Osteocyte (in vitro differentiated cells): ENCODE results near the gene MAEA. TPM values are rescaled to one million over a fixed set of nuclear protein-coding genes. Genes with fewer than 3 reads are reported as not detected.

Experiments used
- DNase-seq: peaks from one replicate; pipeline ENCODE4 v3.0.0; 2021; ENCODE audit warnings: mixed read lengths; ENCODE audit not compliant: unreplicated experiment; ENCODE audit errors: extremely low spot score
- H3K27ac Mint-ChIP-seq: one replicate; pipeline ENCODE4 v1.8.0; 2021; ENCODE audit warnings: mild to moderate bottlenecking, mixed read lengths; ENCODE audit not compliant: unreplicated experiment
- H3K27me3 Mint-ChIP-seq: one replicate; pipeline ENCODE4 v1.8.0; 2021; ENCODE audit warnings: mixed read lengths; ENCODE audit not compliant: unreplicated experiment
- H3K36me3 Mint-ChIP-seq: one replicate; pipeline ENCODE4 v1.8.0; 2021; ENCODE audit warnings: mixed read lengths; ENCODE audit not compliant: unreplicated experiment
- H3K4me1 Mint-ChIP-seq: one replicate; pipeline ENCODE4 v1.8.0; 2021; ENCODE audit warnings: mixed read lengths; ENCODE audit not compliant: unreplicated experiment
- H3K4me3 Mint-ChIP-seq: one replicate; pipeline ENCODE4 v1.8.0; 2021; ENCODE audit warnings: mild to moderate bottlenecking, moderate library complexity, mixed read lengths; ENCODE audit not compliant: unreplicated experiment
- H3K9me3 Mint-ChIP-seq: one replicate; pipeline ENCODE4 v1.8.0; 2021; ENCODE audit warnings: mixed read lengths; ENCODE audit not compliant: unreplicated experiment
- total RNA-seq: library from RNA; stranded (reverse); gene quantifications from 2 replicates; pipeline ENCODE4 v1.2.1, GENCODE V29; 2021
- TF ChIP-seq, protein P1 (sequence below): fragments of 200-600 bp; sonication (generic); IDR thresholded peaks from 2 replicates; pipeline ENCODE4 v1.5.0; 2021; ENCODE audit warnings: antibody characterized with exemption, mild to moderate bottlenecking, moderate library complexity

Gene MAEA
- total RNA-seq, 1 donor from 2014 or later, result 62.9 TPM

DNA sequence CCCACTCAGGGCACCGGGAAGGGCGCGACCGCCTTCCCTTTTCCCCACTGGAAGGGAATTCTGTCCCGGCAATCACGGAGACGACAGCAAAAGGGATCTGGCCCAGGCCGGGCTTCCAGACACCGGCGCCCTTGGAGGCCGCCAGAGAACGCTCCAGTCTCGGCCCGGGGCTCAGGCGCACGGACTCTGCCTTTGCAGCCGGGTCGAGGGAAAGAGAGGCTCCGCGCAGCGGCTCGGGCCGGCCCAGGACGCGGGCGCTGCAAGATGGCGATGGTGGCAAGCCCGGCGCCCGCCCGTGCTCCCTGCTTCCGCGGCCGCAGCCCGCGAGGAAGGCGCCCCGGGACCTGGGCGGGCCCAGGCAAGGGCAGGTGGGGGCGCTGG is 41.8 kb upstream of the MAEA start:
- no peaks in the 10 kb centered on the region for H3K27me3 Mint-ChIP-seq
- peaks cover 4% of the 10 kb centered on the region for H3K9me3 Mint-ChIP-seq

DNA sequence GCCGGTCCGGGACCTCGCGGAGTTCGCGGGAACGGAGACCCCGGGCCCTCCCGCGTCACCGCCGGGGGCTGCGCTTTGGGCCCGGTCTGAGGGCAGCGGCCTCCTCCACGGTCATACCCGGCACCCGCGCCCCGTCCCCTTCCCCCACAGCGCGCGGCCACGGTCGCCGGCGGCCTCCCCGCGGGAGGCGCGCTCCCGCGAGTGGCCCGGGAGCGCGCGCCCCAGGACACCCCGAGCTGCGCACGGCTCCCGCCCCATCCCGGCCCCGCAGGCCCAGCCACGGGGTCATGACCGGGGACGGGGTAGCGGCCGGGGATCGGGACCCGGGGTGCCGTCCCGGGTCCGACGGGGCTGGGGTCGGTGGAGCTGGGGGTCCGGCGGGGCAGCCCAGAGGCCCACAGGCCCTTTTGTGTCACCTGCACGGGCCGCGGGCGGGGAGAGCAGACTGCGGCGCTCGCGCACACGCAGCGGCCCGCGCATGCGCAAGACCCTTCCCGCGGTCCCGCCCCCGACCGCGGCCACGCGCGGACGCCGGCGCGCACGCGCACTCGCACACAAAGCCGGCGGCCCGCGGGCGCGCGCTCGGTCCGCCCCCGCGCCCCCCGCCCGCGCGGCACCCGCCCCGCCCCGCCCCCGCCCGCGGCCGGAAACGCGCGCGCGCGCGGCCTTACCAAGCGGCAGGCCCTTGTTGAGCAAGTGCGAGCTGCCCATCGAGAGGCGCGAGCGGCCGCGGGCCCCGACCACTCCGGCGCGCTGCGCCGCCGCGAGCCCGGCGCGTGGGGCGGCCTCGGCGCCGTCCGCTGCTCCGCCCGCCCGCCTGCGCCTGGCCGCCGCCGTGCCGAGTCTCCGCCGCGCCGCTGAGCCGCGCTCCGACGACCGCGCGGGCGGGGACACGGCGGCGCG is 41.2 kb upstream of the MAEA start, which contains the start of gene CTBP1:
Gene CTBP1, minus strand, starts transcription at position 886 of the 903 bp plus-strand sequence. CDS start 7,799 bp downstream, outside the sequence.
- DNase-seq, result peak; percentile 94
- Mint-ChIP-seq H3K4me3 (peak within 1 kb of the TSS; percentile 77), H3K4me1 (peaks cover 34% of the 10 kb centered on the region), H3K9me3 (peaks cover 9% of the 10 kb centered on the region), H3K27ac (peak within 1 kb of the TSS; percentile 84), H3K27me3 (no peaks in the 10 kb centered on the region), H3K36me3 (peaks cover 22% of the 10 kb centered on the region)
- TF ChIP-seq, protein P1, sequence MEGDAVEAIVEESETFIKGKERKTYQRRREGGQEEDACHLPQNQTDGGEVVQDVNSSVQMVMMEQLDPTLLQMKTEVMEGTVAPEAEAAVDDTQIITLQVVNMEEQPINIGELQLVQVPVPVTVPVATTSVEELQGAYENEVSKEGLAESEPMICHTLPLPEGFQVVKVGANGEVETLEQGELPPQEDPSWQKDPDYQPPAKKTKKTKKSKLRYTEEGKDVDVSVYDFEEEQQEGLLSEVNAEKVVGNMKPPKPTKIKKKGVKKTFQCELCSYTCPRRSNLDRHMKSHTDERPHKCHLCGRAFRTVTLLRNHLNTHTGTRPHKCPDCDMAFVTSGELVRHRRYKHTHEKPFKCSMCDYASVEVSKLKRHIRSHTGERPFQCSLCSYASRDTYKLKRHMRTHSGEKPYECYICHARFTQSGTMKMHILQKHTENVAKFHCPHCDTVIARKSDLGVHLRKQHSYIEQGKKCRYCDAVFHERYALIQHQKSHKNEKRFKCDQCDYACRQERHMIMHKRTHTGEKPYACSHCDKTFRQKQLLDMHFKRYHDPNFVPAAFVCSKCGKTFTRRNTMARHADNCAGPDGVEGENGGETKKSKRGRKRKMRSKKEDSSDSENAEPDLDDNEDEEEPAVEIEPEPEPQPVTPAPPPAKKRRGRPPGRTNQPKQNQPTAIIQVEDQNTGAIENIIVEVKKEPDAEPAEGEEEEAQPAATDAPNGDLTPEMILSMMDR, result no peak

More for the DNA sequence above, 41.8 kb upstream of the MAEA start:
- H3K27ac Mint-ChIP-seq, result no peak overlapping the region
- peaks cover 21% of the 10 kb centered on the region for H3K36me3 Mint-ChIP-seq
- TF ChIP-seq, protein P1, result no peak
- H3K4me1 Mint-ChIP-seq, result peaks cover 35% of the 10 kb centered on the region
- H3K4me3 Mint-ChIP-seq, result peak overlapping the region; percentile 77
- DNase-seq, result peak; percentile 87

DNA sequence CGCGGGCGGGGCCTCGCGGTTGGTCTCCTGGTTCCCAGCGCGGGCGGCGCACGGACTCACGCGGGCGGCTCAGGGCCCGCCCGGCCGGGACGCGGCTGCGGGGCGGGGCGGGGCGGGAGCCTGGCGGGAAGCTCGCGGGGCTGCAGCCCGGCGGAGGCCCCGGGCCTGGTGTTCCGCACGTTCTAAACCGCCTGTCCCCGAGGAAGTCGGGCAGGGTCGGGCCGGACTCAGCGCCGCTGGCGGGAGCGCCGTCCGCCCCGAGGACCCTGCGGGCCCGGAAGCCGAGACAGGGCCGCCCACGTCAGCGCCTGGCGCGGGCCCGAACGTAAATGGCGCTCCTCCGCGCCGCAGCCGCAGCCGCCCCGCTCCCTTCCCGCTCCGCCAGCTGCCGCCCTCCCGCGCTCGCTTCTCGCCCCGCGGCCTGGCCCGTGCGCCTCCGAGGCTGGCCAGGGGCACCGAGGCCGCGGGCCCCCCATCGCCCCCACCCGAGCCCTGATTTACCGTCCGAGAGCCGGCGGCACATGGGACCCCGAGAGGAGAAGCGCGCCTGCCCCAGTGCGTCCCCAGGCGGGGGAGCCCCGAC is 40.5 kb upstream of the MAEA start:
- Mint-ChIP-seq H3K27ac (peak overlapping the region; percentile 84), H3K27me3 (no peaks in the 10 kb centered on the region)
- peak; percentile 93 for DNase-seq

DNA sequence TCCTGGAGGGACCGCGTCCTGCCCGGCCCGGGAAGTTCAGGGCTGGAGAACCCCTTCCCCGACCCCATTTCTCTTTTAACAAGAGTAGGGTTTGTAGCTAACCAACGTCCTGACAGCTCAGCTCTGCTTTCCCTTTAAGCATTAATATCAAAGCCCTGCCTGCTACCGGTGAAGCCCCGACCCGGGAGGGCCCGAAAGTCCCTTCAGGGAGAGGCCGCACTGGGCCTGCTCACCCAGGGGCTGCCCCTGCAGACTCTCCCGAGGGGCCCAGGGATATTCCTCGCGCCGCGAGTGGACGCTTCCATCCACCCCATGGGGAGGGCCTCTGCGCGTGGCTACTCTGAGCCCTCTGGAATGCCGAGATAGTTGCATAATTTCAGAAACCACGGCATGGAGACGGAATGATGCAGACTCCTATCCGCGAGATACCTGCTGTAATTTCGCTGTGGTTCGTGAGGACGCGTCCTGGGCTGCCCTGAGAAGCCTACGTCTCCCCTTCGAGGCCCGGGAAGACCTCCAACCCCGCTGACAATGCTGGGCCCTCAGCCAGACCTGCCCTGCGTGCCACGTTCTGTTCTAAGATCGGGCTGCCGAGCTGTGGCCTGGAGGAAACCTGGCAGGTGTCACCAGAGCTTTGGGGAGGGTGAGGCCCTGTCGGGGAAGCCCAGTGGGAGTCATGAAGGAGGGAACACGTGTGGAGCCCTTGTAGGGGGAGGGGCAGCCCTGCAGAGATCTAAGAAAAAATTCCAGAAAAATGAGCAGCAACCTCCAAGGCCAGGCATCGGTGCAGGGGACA is 39.8 kb upstream of the MAEA start:
- TF ChIP-seq, protein P1, result no peak
- H3K27me3 Mint-ChIP-seq, result no peaks in the 10 kb centered on the region
- H3K4me3 Mint-ChIP-seq, result peak overlapping the region; percentile 76
- H3K9me3 Mint-ChIP-seq, result peaks cover 20% of the 10 kb centered on the region
- peak overlapping the region; percentile 84 for H3K27ac Mint-ChIP-seq
- H3K4me1 Mint-ChIP-seq, result peaks cover 25% of the 10 kb centered on the region
- peak; percentile 84 for DNase-seq
- H3K36me3 Mint-ChIP-seq, result peaks cover 22% of the 10 kb centered on the region

More for the DNA sequence above, 40.5 kb upstream of the MAEA start:
- peak overlapping the region; percentile 76 for H3K4me3 Mint-ChIP-seq
- peaks cover 22% of the 10 kb centered on the region for H3K36me3 Mint-ChIP-seq
- TF ChIP-seq, protein P1, result no peak
- peaks cover 13% of the 10 kb centered on the region for H3K9me3 Mint-ChIP-seq
- peaks cover 32% of the 10 kb centered on the region for H3K4me1 Mint-ChIP-seq
